H1 (cell line): Measurements from ENCODE around the gene FABP7. TPM values are rescaled to one million over a fixed set of nuclear protein-coding genes. Genes with fewer than 3 reads are reported as not detected.

Experiments
- CTCF ChIA-PET: fragments of 300-600 bp; sonication (Branson Sonifier 250); formaldehyde crosslinking; loops from one replicate; lab custom pipeline; 2021; ENCODE audit not compliant: partially characterized antibody; lab: Charles Lee
- POLR2A ChIA-PET: fragments of 300-600 bp; sonication (Branson Sonifier 250); formaldehyde crosslinking; loops from one replicate; lab custom pipeline; 2021; ENCODE audit warnings: inconsistent platforms; ENCODE audit not compliant: partially characterized antibody; lab: Charles Lee
- DNase-seq, 2 experiments: peaks; one replicate each; pipeline versions ENCODE4 v3.0.0 to v3.0.0-alpha.2; 2010 to 2022; ENCODE audit warnings: low spot score in 2 of 2, low read depth in 1 of 2, mixed read lengths in 1 of 2
- FAIRE-seq: peaks from 2 replicates; lab custom pipeline; 2011; peaks lifted over from hg19 to GRCh38; lab: Jason Lieb, UNC
- H2AFZ ChIP-seq: 2 replicates; pipeline ENCODE4 v1.8.1; 2012; ENCODE audit warnings: low read length, inconsistent platforms
- H2AK5ac ChIP-seq: 2 replicates; pipeline ENCODE4 v1.6.1; 2013; ENCODE audit warnings: low read depth, low read length
- H2BK120ac ChIP-seq: replicated peaks from 2 replicates; pipeline ENCODE3; 2013; ENCODE audit warnings: low read depth, low read length, inconsistent platforms
- H2BK12ac ChIP-seq: 2 replicates; pipeline ENCODE4 v1.6.1; 2013; ENCODE audit warnings: low read depth, low read length
- H2BK15ac ChIP-seq: 2 replicates; pipeline ENCODE4 v1.6.1; 2013; ENCODE audit warnings: low read length
- H2BK20ac ChIP-seq: 2 replicates; pipeline ENCODE4 v1.6.1; 2013; ENCODE audit warnings: low read length
- H2BK5ac ChIP-seq: 2 replicates; pipeline ENCODE4 v1.6.1; 2013; ENCODE audit warnings: low read depth, low read length
- H3K14ac ChIP-seq: 2 replicates; pipeline ENCODE4 v1.6.1; 2013; ENCODE audit warnings: inconsistent platforms; ENCODE audit not compliant: insufficient read length
- H3K18ac ChIP-seq: 2 replicates; pipeline ENCODE4 v1.6.1; 2013; ENCODE audit warnings: low read length; ENCODE audit errors: extremely low read depth
- H3K23ac ChIP-seq: 2 replicates; pipeline ENCODE4 v1.6.1; 2013; ENCODE audit warnings: inconsistent platforms; ENCODE audit not compliant: insufficient read length
- H3K23me2 ChIP-seq: 2 replicates; pipeline ENCODE4 v1.6.1; 2013; ENCODE audit warnings: low read depth, low read length
- H3K27ac ChIP-seq: 2 replicates; pipeline ENCODE4 v1.6.1; 2011; ENCODE audit warnings: low read depth, low read length, inconsistent platforms
- H3K27me3 ChIP-seq, 4 experiments: replicated peaks in 1 of 4; 1 replicate in 1 of 4; 2 replicates in 3 of 4; pipeline versions ENCODE4 v1.6.1 to v1.8.1; 2011 to 2013; ENCODE audit warnings: low read length in 3 of 4, mild to moderate bottlenecking in 3 of 4, inconsistent platforms in 2 of 4, mixed read lengths in 2 of 4, moderate library complexity in 1 of 4; ENCODE audit not compliant: control insufficient read depth in 3 of 4, insufficient read depth in 3 of 4; ENCODE audit errors: extremely low read depth in 1 of 4
- H3K36me3 ChIP-seq, 4 experiments: 2 replicates each; pipeline versions ENCODE4 v1.6.1 to v1.8.1; 2011 to 2013; ENCODE audit warnings: mild to moderate bottlenecking in 4 of 4, low read length in 3 of 4, moderate library complexity in 2 of 4, control low read depth in 1 of 4, inconsistent platforms in 1 of 4; ENCODE audit not compliant: insufficient read depth in 4 of 4, control insufficient read depth in 2 of 4
- H3K4ac ChIP-seq: replicated peaks from 2 replicates; pipeline ENCODE3; 2013; ENCODE audit warnings: low read length, low read depth, mixed read lengths, inconsistent platforms; ENCODE audit not compliant: insufficient read length
- H3K4me1 ChIP-seq, 4 experiments: replicated peaks in 1 of 4; 1 replicate in 1 of 4; 2 replicates in 3 of 4; pipeline versions ENCODE4 v1.6.1 to v1.8.1; 2011 to 2013; ENCODE audit warnings: low read length in 3 of 4, inconsistent platforms in 2 of 4, mixed read lengths in 1 of 4; ENCODE audit not compliant: insufficient read depth in 4 of 4, control insufficient read depth in 3 of 4
- H3K4me2 ChIP-seq, 2 experiments: 2 replicates each; pipeline versions ENCODE4 v1.6.1 to v1.8.1; 2011 to 2013; ENCODE audit warnings: low read depth in 2 of 2, low read length in 2 of 2, control low read depth in 1 of 2, inconsistent platforms in 1 of 2, mild to moderate bottlenecking in 1 of 2; ENCODE audit not compliant: insufficient read depth in 1 of 2
- H3K4me3 ChIP-seq, 4 experiments: fragments of 200-600, 300-600 bp in 1 of 4; sonication (generic), shearing (Covaris generic), sonication (Bioruptor Twin) in 1 of 4; 2 replicates each; pipeline versions ENCODE4 v1.5.1 to v1.8.1; 2011 to 2016; ENCODE audit warnings: low read length in 4 of 4, low read depth in 3 of 4, control low read depth in 2 of 4, inconsistent platforms in 2 of 4, mild to moderate bottlenecking in 2 of 4, mixed read lengths in 1 of 4, moderate library complexity in 1 of 4; ENCODE audit not compliant: insufficient read depth in 2 of 4; ENCODE audit errors: extremely low read depth in 1 of 4
- H3K56ac ChIP-seq: replicated peaks from 2 replicates; pipeline ENCODE3; 2013; ENCODE audit warnings: low read depth, mild to moderate bottlenecking, mixed read lengths, low read length, inconsistent platforms; ENCODE audit not compliant: insufficient read length
- H3K79me1 ChIP-seq: 2 replicates; pipeline ENCODE4 v1.6.1; 2013; ENCODE audit warnings: low read depth, low read length, control low read depth
- H3K79me2 ChIP-seq, 2 experiments: 2 replicates each; pipeline versions ENCODE4 v1.6.1 to v1.8.1; 2012 to 2013; ENCODE audit warnings: low read length in 2 of 2, mild to moderate bottlenecking in 2 of 2, inconsistent platforms in 1 of 2; ENCODE audit not compliant: insufficient read depth in 2 of 2, control insufficient read depth in 1 of 2
- H3K9ac ChIP-seq, 4 experiments: replicated peaks in 1 of 4; 1 replicate in 1 of 4; 2 replicates in 3 of 4; pipeline versions ENCODE4 v1.6.1 to v1.8.1; 2011 to 2013; ENCODE audit warnings: low read depth in 3 of 4, low read length in 3 of 4, control low read depth in 2 of 4, mild to moderate bottlenecking in 2 of 4, moderate library complexity in 2 of 4, inconsistent platforms in 1 of 4; ENCODE audit errors: extremely low read depth in 1 of 4
- H3K9me3 ChIP-seq, 2 experiments: 2 replicates each; pipeline versions ENCODE4 v1.6.1 to v1.8.1; 2012 to 2013; ENCODE audit warnings: mild to moderate bottlenecking in 2 of 2, moderate library complexity in 2 of 2, control low read depth in 1 of 2, inconsistent platforms in 1 of 2, low read depth in 1 of 2, low read length in 1 of 2, mixed read lengths in 1 of 2; ENCODE audit not compliant: insufficient read depth in 2 of 2
- H4K20me1 ChIP-seq, 2 experiments: replicated peaks in 1 of 2; 2 replicates each; pipeline versions ENCODE3 to v1.8.1; 2011 to 2013; ENCODE audit warnings: inconsistent platforms in 2 of 2, low read length in 2 of 2, mild to moderate bottlenecking in 1 of 2; ENCODE audit not compliant: insufficient read depth in 2 of 2, control insufficient read depth in 1 of 2
- H4K5ac ChIP-seq: 2 replicates; pipeline ENCODE4 v1.6.1; 2013; ENCODE audit warnings: low read length, low read depth, mixed read lengths, inconsistent platforms; ENCODE audit not compliant: insufficient read length
- H4K8ac ChIP-seq: 2 replicates; pipeline ENCODE4 v1.8.0; 2013; ENCODE audit warnings: mild to moderate bottlenecking, moderate library complexity, low read length, inconsistent platforms; ENCODE audit not compliant: insufficient read depth; ENCODE audit errors: extremely low read depth
- H4K91ac ChIP-seq: replicated peaks from 2 replicates; pipeline ENCODE3; 2013; ENCODE audit warnings: low read length, mixed read lengths, inconsistent platforms; ENCODE audit not compliant: insufficient read length
- CBX8 ChIP-seq: fragments of 300-800, 300-1000 bp; sonication (generic); IDR thresholded peaks from 2 replicates; pipeline ENCODE4 v1.7.1; 2016; ENCODE audit warnings: low read depth, low read length, borderline replicate concordance
- RNF2 ChIP-seq: fragments of 200-900, 300-1000 bp; sonication (generic); IDR thresholded peaks from 2 replicates; pipeline ENCODE4 v1.7.1; 2016; ENCODE audit warnings: borderline replicate concordance, low read depth, mild to moderate bottlenecking, antibody characterized with exemption, low read length; ENCODE audit not compliant: poor library complexity, severe bottlenecking; ENCODE audit errors: missing control alignments
- TBP ChIP-seq: IDR thresholded peaks from 2 replicates; pipeline ENCODE4 v1.6.1; 2011; ENCODE audit warnings: low read depth, low read length, improper control_type of control experiment
- TCF12 ChIP-seq: IDR thresholded peaks from 2 replicates; pipeline ENCODE4 v1.6.1; 2011; ENCODE audit warnings: low read depth, mild to moderate bottlenecking, low read length
- USF2 ChIP-seq: IDR thresholded peaks from 2 replicates; pipeline ENCODE4 v1.6.1; 2011; ENCODE audit warnings: low read length, improper control_type of control experiment
- ZNF274 ChIP-seq: IDR thresholded peaks from 2 replicates; pipeline ENCODE4 v1.7.0; 2012; ENCODE audit warnings: low read length, borderline replicate concordance; ENCODE audit errors: extremely low read depth
- WGBS, 2 experiments: shearing (Covaris generic) in 1 of 2; methylation state at CpG; one replicate each; pipeline versions ENCODE4 v1.1.6 to v1.1.7; 2013 to 2015; ENCODE audit warnings: low lambda C conversion rate in 2 of 2, mixed read lengths in 2 of 2, inconsistent platforms in 1 of 2, low coverage in 1 of 2, missing lambda C conversion rate in 1 of 2; ENCODE audit not compliant: insufficient replicate concordance in 2 of 2, insufficient coverage in 1 of 2, insufficient read length in 1 of 2; ENCODE audit errors: extremely low coverage in 1 of 2, missing lambda C conversion rate in 1 of 2; 5-methylcytosine and 5-hydroxymethylcytosine counted together
- polyA plus RNA-seq, 7 experiments: library from polyadenylated mRNA; depleted of rRNA in 3 of 7; stranded (reverse) in 5 of 7; unstranded in 2 of 7; fragments of >200 nt in 5 of 7; fragments of 200-250 nt in 2 of 7; gene quantifications; 1 replicate in 5 of 7; 2 replicates in 1 of 7; 4 replicates in 1 of 7; pipeline versions ENCODE4 v1.2.1 to v1.2.3, GENCODE V29; 2011 to 2013; ENCODE audit warnings: missing spikeins in 2 of 7, mixed read lengths in 2 of 7
- total RNA-seq: library from RNA; stranded (reverse); fragmentation: NEBNext Ultra II Directional; extraction: Animal tissue kit (Norgen Biotek cat#: 25700); gene quantifications from 2 replicates; pipeline ENCODE4 v1.2.1, GENCODE V29; 2021

The FABP7 gene
- total and polyA plus RNA-seq, 2 of the 8 experiments (the other 6 are each of a cell fraction or from before 2014, with no cell fraction given): 10.6 to 13.1 TPM

GRCh38 chr6:122818866-122819265, 39.4 kb downstream of the FABP7 start:
- POLR2A ChIA-PET: interaction anchor here (1.4 kb wide), 1 partner anchor 29 kb away, joined by 3 read pairs; no protein-coding TSS in a partner anchor
- Histone ChIP-seq H3K79me1 (no peaks in the 10 kb centered on the region), H3K23ac (no peak overlapping the region), H3K4ac (no peak overlapping the region), H3K4me2 (no peak overlapping the region), H3K36me3 (no peaks in the 10 kb centered on the region), H3K4me3 (no peak overlapping the region), H4K20me1 (no peaks in the 10 kb centered on the region), H3K27me3 (no peaks in the 10 kb centered on the region), H3K9me3 (no peaks in the 10 kb centered on the region), H3K27ac (no peak overlapping the region), H2AFZ (peak overlapping the region; percentile 32; the same call in 1 of the 2 replicates), H3K79me2 (no peaks in the 10 kb centered on the region), H4K5ac (no peak overlapping the region), H2BK120ac (no peak overlapping the region), H3K18ac (no peak overlapping the region), H3K56ac (no peak overlapping the region), H4K8ac (no peak overlapping the region), H4K91ac (no peak overlapping the region), H2BK12ac (no peak overlapping the region), H2BK20ac (no peak overlapping the region), H2BK15ac (no peak overlapping the region), H3K14ac (no peak overlapping the region), H2AK5ac (no peak overlapping the region), H3K9ac (no peak overlapping the region), H3K4me1 (peaks cover 0 to 5% (median 0%) of the 10 kb centered on the region in 4 experiments; a peak in 2 of 7 replicates), H3K23me2 (no peaks in the 10 kb centered on the region), H2BK5ac (no peak overlapping the region)
- no peak for TF ChIP-seq USF2
- no peak for TF ChIP-seq TBP
- TF ChIP-seq RNF2: no peak
- TF ChIP-seq TCF12: no peak
- no peak for TF ChIP-seq ZNF274
- TF ChIP-seq CBX8: no peak
- 93% methylated on average over 2 of the region's 2 CpGs; no CpG with 5 or more reads in 1 of the 2 experiments for WGBS, 2 experiments
- CTCF ChIA-PET: interaction anchor here (1.3 kb wide), 1 partner anchor 21 kb away, joined by 3 read pairs; no protein-coding TSS in a partner anchor
- FAIRE-seq (no peak), DNase-seq (no peak)
